ENCODE measurements around the gene IDH1. TPM values are rescaled to one million over a fixed set of nuclear protein-coding genes. Genes with fewer than 3 reads are reported as not detected.

The IDH1 gene
- total and polyA plus RNA-seq, 10 of the 15 experiments (the other 5 are each of a cell fraction or from before 2014, with no cell fraction given), result 39.0 to 114 (median 55.0) TPM

- TF ChIP-seq ZBTB40 (IDR thresholded peaks at IDR 0.05; ENCODE audit: borderline replicate concordance), result no peak
- TF ChIP-seq RAD51 (IDR thresholded peaks at IDR 0.05), result no peak
- no peak for TF ChIP-seq ZNF592 (IDR thresholded peaks at IDR 0.05)
- TF ChIP-seq RELB (IDR thresholded peaks at IDR 0.05; ENCODE audit: low read depth), result peak; percentile 61
- TF ChIP-seq PML (IDR thresholded peaks at IDR 0.05; ENCODE audit: low read length), result no peak
- TF ChIP-seq LARP7 (IDR thresholded peaks at IDR 0.05), result peak; percentile 69
- TF ChIP-seq NBN (IDR thresholded peaks at IDR 0.05), result no peak
- no peak for TF ChIP-seq CHD1 (IDR thresholded peaks at IDR 0.05; ENCODE audit: low read depth, low read length)
- TF ChIP-seq YY1 (IDR thresholded peaks at IDR 0.05; ENCODE audit: low read depth, low read length), result peak; percentile 92
- TF ChIP-seq PBX3 (IDR thresholded peaks at IDR 0.05; ENCODE audit: insufficient replicate concordance, low read depth, low read length), result no peak
- peak; percentile 48; the same call in 1 of the 2 replicates for TF ChIP-seq NR2C1 (IDR thresholded peaks at IDR 0.05)
- no peak for TF ChIP-seq ZNF217 (IDR thresholded peaks at IDR 0.05)
- peak; percentile 83 for TF ChIP-seq EED (IDR thresholded peaks at IDR 0.05; ENCODE audit: low read depth)
- TF ChIP-seq CBX3 (IDR thresholded peaks at IDR 0.05; ENCODE audit: borderline replicate concordance, low read depth), result no peak
- 0 out of 2 replicates have a peak, but pooled peaks have one; percentile 9 for TF ChIP-seq ELK1 (IDR thresholded peaks at IDR 0.05; ENCODE audit: low read depth, low read length)
- no peak for TF ChIP-seq NR2C2 (IDR thresholded peaks at IDR 0.05; ENCODE audit: borderline replicate concordance, control insufficient read depth, insufficient read length, low read depth)
- TF ChIP-seq MEF2A (IDR thresholded peaks at IDR 0.05; ENCODE audit: insufficient read depth, low read depth, low read length), result no peak
- TF ChIP-seq SMARCA5 (IDR thresholded peaks at IDR 0.05), result 0 out of 2 replicates have a peak, but pooled peaks have one; percentile 59
Measured at GRCh38 chr2:208254871-208255556, at the start of gene IDH1 (continued).
